ENCODE data around the gene ASMTL.

Gene ASMTL

GRCh38 chrX:1393871-1394615 lies 58.7 kb downstream of the ASMTL start:
- Histone ChIP-seq H2AFZ (ENCODE audit: low read depth, low read length, severe bottlenecking) (no peak overlapping the region), H3K4me2 (ENCODE audit: low read depth, low read length, poor library complexity, severe bottlenecking) (peak overlapping the region; percentile 78), H4K20me1 (ENCODE audit: low read depth, low read length) (peaks cover 12% of the 10 kb centered on the region), H3K27ac (ENCODE audit: low read depth, low read length) (no peak overlapping the region), H3K9me3 (ENCODE audit: insufficient read depth, low read length) (no peaks in the 10 kb centered on the region), H3K4me3 (ENCODE audit: insufficient read depth, low read length, poor library complexity, severe bottlenecking) (peak overlapping the region; percentile 60), H3K79me2 (ENCODE audit: insufficient read depth, low read length) (peaks cover 52% of the 10 kb centered on the region), H3K36me3 (ENCODE audit: low read length) (peaks cover 8% of the 10 kb centered on the region; the same call in 1 of the 2 replicates), H3K27me3 (ENCODE audit: low read length) (no peaks in the 10 kb centered on the region), H3K9ac (ENCODE audit: low read length) (no peak overlapping the region; the same call in 1 of the 2 replicates), H3K9me2 (replicated peaks; ENCODE audit: insufficient read depth, low read length) (no peaks in the 10 kb centered on the region), H3F3A (ENCODE audit: insufficient read depth) (no peaks in the 10 kb centered on the region)
- TF ChIP-seq, protein P1, sequence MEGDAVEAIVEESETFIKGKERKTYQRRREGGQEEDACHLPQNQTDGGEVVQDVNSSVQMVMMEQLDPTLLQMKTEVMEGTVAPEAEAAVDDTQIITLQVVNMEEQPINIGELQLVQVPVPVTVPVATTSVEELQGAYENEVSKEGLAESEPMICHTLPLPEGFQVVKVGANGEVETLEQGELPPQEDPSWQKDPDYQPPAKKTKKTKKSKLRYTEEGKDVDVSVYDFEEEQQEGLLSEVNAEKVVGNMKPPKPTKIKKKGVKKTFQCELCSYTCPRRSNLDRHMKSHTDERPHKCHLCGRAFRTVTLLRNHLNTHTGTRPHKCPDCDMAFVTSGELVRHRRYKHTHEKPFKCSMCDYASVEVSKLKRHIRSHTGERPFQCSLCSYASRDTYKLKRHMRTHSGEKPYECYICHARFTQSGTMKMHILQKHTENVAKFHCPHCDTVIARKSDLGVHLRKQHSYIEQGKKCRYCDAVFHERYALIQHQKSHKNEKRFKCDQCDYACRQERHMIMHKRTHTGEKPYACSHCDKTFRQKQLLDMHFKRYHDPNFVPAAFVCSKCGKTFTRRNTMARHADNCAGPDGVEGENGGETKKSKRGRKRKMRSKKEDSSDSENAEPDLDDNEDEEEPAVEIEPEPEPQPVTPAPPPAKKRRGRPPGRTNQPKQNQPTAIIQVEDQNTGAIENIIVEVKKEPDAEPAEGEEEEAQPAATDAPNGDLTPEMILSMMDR (IDR thresholded peaks at IDR 0.05; ENCODE audit: insufficient read depth, low read length, poor library complexity, severe bottlenecking), result no peak
- no peak for TF ChIP-seq EZH2phosphoT487 (conservative IDR thresholded peaks at IDR 0.05; ENCODE audit: low read length)

DNA sequence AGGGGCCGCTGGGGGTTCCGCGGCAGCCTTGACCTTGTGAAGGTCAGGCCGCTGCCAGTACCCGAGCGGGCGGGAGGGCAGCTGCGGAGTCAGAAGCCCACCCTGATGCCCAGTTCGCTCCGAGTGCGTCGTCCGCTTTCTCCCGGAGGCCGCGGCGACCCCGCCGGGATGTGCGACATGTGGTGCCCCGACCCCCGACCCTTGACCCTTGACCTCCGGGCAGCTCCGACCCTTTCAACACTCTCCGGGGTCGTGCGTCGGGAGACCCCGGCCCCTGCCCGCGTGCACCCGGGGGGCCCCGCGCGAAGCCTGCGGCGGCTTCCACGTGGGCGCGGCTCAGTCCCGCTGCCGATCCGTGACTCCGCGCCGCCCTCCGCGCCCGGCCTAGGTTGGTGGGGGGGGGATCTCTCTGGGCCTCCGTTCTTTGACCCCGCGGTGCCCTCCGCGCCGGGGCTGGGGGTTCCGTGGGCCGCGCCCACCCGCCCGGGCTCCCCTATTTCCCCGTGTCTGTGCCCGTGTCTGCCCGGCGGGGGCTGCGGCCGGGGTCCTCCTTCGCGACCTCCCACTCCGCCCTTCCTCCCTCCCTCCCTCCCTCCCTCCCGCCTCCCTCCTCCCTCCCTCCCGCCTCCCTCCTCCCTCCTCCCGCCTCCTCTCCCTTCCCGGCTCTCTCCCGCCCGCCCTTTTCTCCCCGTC lies 60.2 kb downstream of the ASMTL start:
- TF ChIP-seq, protein P1 (IDR thresholded peaks at IDR 0.05; ENCODE audit: insufficient read depth, low read length, poor library complexity, severe bottlenecking), result no peak
- TF ChIP-seq EZH2phosphoT487 (conservative IDR thresholded peaks at IDR 0.05; ENCODE audit: low read length), result no peak
- H3K79me2 ChIP-seq (ENCODE audit: insufficient read depth, low read length), result peaks cover 56% of the 10 kb centered on the region
- no peaks in the 10 kb centered on the region for H3K27me3 ChIP-seq (ENCODE audit: low read length)
- H3K4me3 ChIP-seq (ENCODE audit: insufficient read depth, low read length, poor library complexity, severe bottlenecking), result peak overlapping the region; percentile 65
- no peaks in the 10 kb centered on the region for H3F3A ChIP-seq (ENCODE audit: insufficient read depth)
- peak overlapping the region; percentile 82 for H3K27ac ChIP-seq (ENCODE audit: low read depth, low read length)
- H3K9me3 ChIP-seq (ENCODE audit: insufficient read depth, low read length), result no peaks in the 10 kb centered on the region
- H3K9me2 ChIP-seq (replicated peaks; ENCODE audit: insufficient read depth, low read length), result no peaks in the 10 kb centered on the region
- peak overlapping the region; percentile 78 for H3K4me2 ChIP-seq (ENCODE audit: low read depth, low read length, poor library complexity, severe bottlenecking)
- H4K20me1 ChIP-seq (ENCODE audit: low read depth, low read length), result peaks cover 12% of the 10 kb centered on the region
- H3K9ac ChIP-seq (ENCODE audit: low read length), result peak overlapping the region; percentile 99
- H2AFZ ChIP-seq (ENCODE audit: low read depth, low read length, severe bottlenecking), result no peak overlapping the region
- peaks cover 8% of the 10 kb centered on the region; the same call in 1 of the 2 replicates for H3K36me3 ChIP-seq (ENCODE audit: low read length)

- Histone ChIP-seq H3F3A (ENCODE audit: insufficient read depth) (no peaks in the 10 kb centered on the region), H3K9me3 (ENCODE audit: insufficient read depth, low read length) (no peaks in the 10 kb centered on the region), H2AFZ (ENCODE audit: low read depth, low read length, severe bottlenecking) (no peak within 1 kb of the TSS), H3K36me3 (ENCODE audit: low read length) (peaks cover 8% of the 10 kb centered on the region; the same call in 1 of the 2 replicates), H3K27me3 (ENCODE audit: low read length) (no peaks in the 10 kb centered on the region), H3K9ac (ENCODE audit: low read length) (peak within 1 kb of the TSS; percentile 99), H3K9me2 (replicated peaks; ENCODE audit: insufficient read depth, low read length) (no peaks in the 10 kb centered on the region), H3K79me2 (ENCODE audit: insufficient read depth, low read length) (peaks cover 56% of the 10 kb centered on the region), H3K4me2 (ENCODE audit: low read depth, low read length, poor library complexity, severe bottlenecking) (peak within 1 kb of the TSS; percentile 78), H3K27ac (ENCODE audit: low read depth, low read length) (peak within 1 kb of the TSS; percentile 90), H4K20me1 (ENCODE audit: low read depth, low read length) (peaks cover 12% of the 10 kb centered on the region), H3K4me3 (ENCODE audit: insufficient read depth, low read length, poor library complexity, severe bottlenecking) (peak within 1 kb of the TSS; percentile 93)
- TF ChIP-seq, protein P1 (IDR thresholded peaks at IDR 0.05; ENCODE audit: insufficient read depth, low read length, poor library complexity, severe bottlenecking), result no peak
- TF ChIP-seq EZH2phosphoT487 (conservative IDR thresholded peaks at IDR 0.05; ENCODE audit: low read length), result no peak
These were observed 60.9 kb downstream of the ASMTL start, which contains the start of gene SLC25A6 for GRCh38 chrX:1391707-1392375. TSS of gene SLC25A6 (minus strand) at chrX:1392113. CDS start at chrX:1392009, 104 bp downstream.

All from SU-DHL-6 (cell line).